Breast epithelium (tissue), 3 donors: ENCODE measurements around the gene LTF.

ENCODE experiments used
- POLR2A ChIP-seq: fragments of 450-650 bp; IDR thresholded peaks from one replicate; pipeline ENCODE4 v1.6.1; 2016; ENCODE audit warnings: antibody characterized with exemption, mild to moderate bottlenecking, moderate library complexity
- POLR2AphosphoS5 ChIP-seq, 3 donors: sonication (generic); formaldehyde crosslinking; IDR thresholded peaks; one replicate each; pipeline ENCODE4 v1.6.1; 2017; ENCODE audit warnings: antibody characterized with exemption in 3 of 3
- TF ChIP-seq, protein P1 (sequence below), 3 donors: fragments of 450-650 bp; IDR thresholded peaks; one replicate each; pipeline ENCODE4 v1.5.1; 2016 to 2017; ENCODE audit warnings: antibody characterized with exemption in 3 of 3, mild to moderate bottlenecking in 3 of 3, moderate library complexity in 3 of 3

DNA sequence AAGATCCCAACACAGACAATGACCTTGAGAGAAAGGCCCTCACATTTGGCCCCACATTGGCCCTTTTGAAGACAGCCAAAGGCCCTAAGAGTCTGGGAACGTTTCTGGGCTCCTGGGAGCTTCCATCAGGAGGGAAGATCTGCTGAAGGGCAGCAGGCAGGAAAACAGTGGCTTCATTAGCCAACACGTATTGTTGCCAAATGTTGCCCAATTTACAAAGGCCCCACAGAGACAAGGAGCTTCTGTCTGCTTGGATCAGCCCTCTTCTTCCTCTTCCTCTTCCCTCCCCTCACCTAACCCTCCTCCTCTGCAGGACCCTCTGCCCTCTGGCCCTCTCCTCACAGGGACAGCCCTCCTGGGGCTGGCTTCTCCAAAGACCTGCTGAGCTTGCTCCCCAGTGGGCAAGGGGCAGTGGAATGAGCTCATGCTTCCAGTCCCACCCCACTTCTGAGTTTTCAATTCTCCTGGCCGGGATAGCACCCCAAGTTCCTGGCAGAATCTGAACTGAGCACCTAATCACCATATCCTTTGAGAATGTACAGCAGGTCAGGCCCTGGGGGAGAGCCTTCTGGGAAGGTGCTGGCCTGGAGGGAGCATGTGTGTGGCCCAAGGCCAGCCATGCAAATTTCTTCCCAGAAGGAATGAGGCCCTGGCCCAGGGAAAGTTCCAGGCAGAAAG, 5.1 kb upstream of the LTF start:
- TF ChIP-seq, protein P1, sequence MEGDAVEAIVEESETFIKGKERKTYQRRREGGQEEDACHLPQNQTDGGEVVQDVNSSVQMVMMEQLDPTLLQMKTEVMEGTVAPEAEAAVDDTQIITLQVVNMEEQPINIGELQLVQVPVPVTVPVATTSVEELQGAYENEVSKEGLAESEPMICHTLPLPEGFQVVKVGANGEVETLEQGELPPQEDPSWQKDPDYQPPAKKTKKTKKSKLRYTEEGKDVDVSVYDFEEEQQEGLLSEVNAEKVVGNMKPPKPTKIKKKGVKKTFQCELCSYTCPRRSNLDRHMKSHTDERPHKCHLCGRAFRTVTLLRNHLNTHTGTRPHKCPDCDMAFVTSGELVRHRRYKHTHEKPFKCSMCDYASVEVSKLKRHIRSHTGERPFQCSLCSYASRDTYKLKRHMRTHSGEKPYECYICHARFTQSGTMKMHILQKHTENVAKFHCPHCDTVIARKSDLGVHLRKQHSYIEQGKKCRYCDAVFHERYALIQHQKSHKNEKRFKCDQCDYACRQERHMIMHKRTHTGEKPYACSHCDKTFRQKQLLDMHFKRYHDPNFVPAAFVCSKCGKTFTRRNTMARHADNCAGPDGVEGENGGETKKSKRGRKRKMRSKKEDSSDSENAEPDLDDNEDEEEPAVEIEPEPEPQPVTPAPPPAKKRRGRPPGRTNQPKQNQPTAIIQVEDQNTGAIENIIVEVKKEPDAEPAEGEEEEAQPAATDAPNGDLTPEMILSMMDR (IDR thresholded peaks at IDR 0.05), result no peak
- TF ChIP-seq POLR2AphosphoS5 (IDR thresholded peaks at IDR 0.05) (no peak), POLR2A (no peak)
